A549 treated with RU486 at 1 μM for 4 hours (cell line): ENCODE measurements around the gene DUSP15. TPM values are rescaled to one million over a fixed set of nuclear protein-coding genes. Genes with fewer than 3 reads are reported as not detected.

Experiments
- total RNA-seq: library from RNA; stranded (reverse); fragments of 200-300 nt; extraction: Qiagen RNA extraction; gene quantifications from 5 replicates; pipeline ENCODE4 v1.2.3, GENCODE V29; 2022; ENCODE audit warnings: low read depth

Gene DUSP15, protein sequence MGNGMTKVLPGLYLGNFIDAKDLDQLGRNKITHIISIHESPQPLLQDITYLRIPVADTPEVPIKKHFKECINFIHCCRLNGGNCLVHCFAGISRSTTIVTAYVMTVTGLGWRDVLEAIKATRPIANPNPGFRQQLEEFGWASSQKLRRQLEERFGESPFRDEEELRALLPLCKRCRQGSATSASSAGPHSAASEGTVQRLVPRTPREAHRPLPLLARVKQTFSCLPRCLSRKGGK
- 0.57 to 1.8 TPM (median 0.95 TPM) in 5 replicates for total RNA-seq

GRCh38 chr20:31869942-31870725, at the start of gene DUSP15, which contains the start of gene TTLL9:
Gene DUSP15 (minus strand): TSS chr20:31870527. CDS start chr20:31870337, 190 bp downstream.
Gene TTLL9 (plus strand): TSS chr20:31870634. CDS start chr20:31871127, 493 bp downstream.

DNA sequence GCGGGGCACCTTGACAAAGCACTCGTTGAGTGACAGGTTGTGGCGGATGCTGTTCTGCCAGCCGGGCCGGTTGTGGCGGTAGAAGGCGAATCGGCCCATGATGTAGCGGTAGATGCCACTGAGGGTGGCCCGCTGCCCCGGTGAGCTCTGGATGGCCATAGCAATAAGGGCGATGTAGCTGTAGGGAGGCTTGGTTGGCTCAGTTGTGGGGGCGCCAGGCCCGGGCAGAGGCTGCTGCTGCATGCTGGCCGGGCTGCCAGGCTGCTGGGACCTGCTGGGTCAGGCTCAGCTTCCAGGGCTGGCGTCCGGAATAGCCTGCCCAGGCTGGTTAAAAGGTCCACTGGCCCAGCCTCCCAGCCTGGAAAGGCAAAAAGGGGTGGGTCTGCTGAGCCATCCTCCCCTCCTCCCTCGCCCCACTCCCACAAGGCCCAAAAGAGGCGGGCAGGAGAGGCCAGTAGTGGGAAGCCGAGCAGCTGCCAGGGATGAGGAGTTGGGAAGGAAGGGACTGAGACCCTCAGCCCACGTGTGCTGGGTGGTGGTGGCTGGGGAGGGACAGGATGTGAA, 24.9 kb downstream of the DUSP15 start, which contains the start of gene FOXS1:
Gene FOXS1, minus strand, starts transcription at position 305 of the 564 bp plus-strand sequence. Its CDS starts 62 bp downstream, at position 243.

GRCh38 chr20:31819083-31819784, 51.1 kb downstream of the DUSP15 start, which contains the start of gene MYLK2:
Gene MYLK2 (plus strand): TSS chr20:31819356. CDS start chr20:31819581, 225 bp downstream.

Other genes with a start within 250 kb of the DUSP15 start
- gene COX4I2, start 232.6 kb downstream of the DUSP15 start, total RNA-seq: not detected in 5 replicates
- 170 to 183 TPM (median 181 TPM) in 5 replicates for gene BCL2L1, start 147.7 kb downstream of the DUSP15 start, total RNA-seq
- 99.8 to 120 TPM (median 109 TPM) in 5 replicates for gene TPX2, start 131.2 kb downstream of the DUSP15 start, total RNA-seq
- gene MYLK2, start 51.2 kb downstream of the DUSP15 start, total RNA-seq: 0.37 to 0.86 TPM (median 0.46 TPM) in 5 replicates
- 0.46 to 1.2 TPM (median 0.77 TPM) in 5 replicates for gene FOXS1, start 24.9 kb downstream of the DUSP15 start, total RNA-seq
- gene TTLL9, start 107 bp upstream of the DUSP15 start, total RNA-seq: 0.03 to 0.15 TPM (median 0.09 TPM) in 5 replicates
- gene PDRG1, start 81.5 kb upstream of the DUSP15 start, total RNA-seq: 33.0 to 38.8 TPM (median 33.7 TPM) in 5 replicates
- 0.01 TPM in 1 of 5 replicates, not detected in the others for gene XKR7, start 97.6 kb upstream of the DUSP15 start, total RNA-seq
- gene CCM2L, start 139.9 kb upstream of the DUSP15 start, total RNA-seq: 0.47 to 0.67 TPM (median 0.56 TPM) in 5 replicates
- gene HCK, start 181.7 kb upstream of the DUSP15 start, total RNA-seq: 0.08 to 0.13 TPM (median 0.10 TPM) in 4 of 5 replicates, not detected in the other
- 32.1 to 38.3 TPM (median 36.5 TPM) in 5 replicates for gene TM9SF4, start 239.2 kb upstream of the DUSP15 start, total RNA-seq